HTR-8/SVneo (cell line): ENCODE measurements around the gene SLC45A1.
"Not testable (repeated sequence)": the region's sequence is repeated elsewhere in the genome, so short reads cannot be mapped to it uniquely, and the experiment has no call there.

Experiments
- DNase-seq: peaks from one replicate; pipeline ENCODE4 v3.0.0; 2011; ENCODE audit warnings: low spot score, mixed read lengths; ENCODE audit not compliant: insufficient read length
- FAIRE-seq: peaks from 2 replicates; lab custom pipeline; 2011; peaks lifted over from hg19 to GRCh38; lab: Jason Lieb, UNC

The SLC45A1 gene

GRCh38 chr1:8317647-8318381 lies at the start of gene SLC45A1:
Gene SLC45A1 (plus strand): TSS chr1:8318114. CDS start chr1:8324330, 6,216 bp downstream.
- DNase-seq (peak; percentile 73), FAIRE-seq (peak; percentile 68)

GRCh38 chr1:8273036-8273435 lies 44.9 kb upstream of the SLC45A1 start:
- no peak for FAIRE-seq
- no peak for DNase-seq

GRCh38 chr1:8274352-8274751 lies 43.6 kb upstream of the SLC45A1 start:
- FAIRE-seq (no peak), DNase-seq (no peak)

- FAIRE-seq, result no peak
- DNase-seq, result no peak
Measured at GRCh38 chr1:8276173-8276914, 41.6 kb upstream of the SLC45A1 start.

- FAIRE-seq, result peak; percentile 99
- no peak for DNase-seq
Measured at GRCh38 chr1:8276932-8277331, 41.0 kb upstream of the SLC45A1 start.

GRCh38 chr1:8278677-8279076 lies 39.2 kb upstream of the SLC45A1 start:
- FAIRE-seq, DNase-seq: not testable (repeated sequence)

- DNase-seq (no peak), FAIRE-seq (no peak)
Measured at GRCh38 chr1:8281843-8282509, 35.9 kb upstream of the SLC45A1 start.

GRCh38 chr1:8283058-8283884 lies 34.6 kb upstream of the SLC45A1 start:
- DNase-seq (no peak), FAIRE-seq (no peak)

- FAIRE-seq (no peak), DNase-seq (no peak)
Measured at GRCh38 chr1:8284127-8284526, 33.8 kb upstream of the SLC45A1 start.

GRCh38 chr1:8285103-8285502 lies 32.8 kb upstream of the SLC45A1 start:
- no peak for DNase-seq
- no peak for FAIRE-seq

- FAIRE-seq (no peak), DNase-seq (no peak)
Measured at GRCh38 chr1:8285965-8286364, 31.9 kb upstream of the SLC45A1 start.

GRCh38 chr1:8293118-8293517 lies 24.8 kb upstream of the SLC45A1 start:
- FAIRE-seq, result no peak
- no peak for DNase-seq

- FAIRE-seq (no peak), DNase-seq (no peak)
Measured at GRCh38 chr1:8293641-8294169, 24.2 kb upstream of the SLC45A1 start.

GRCh38 chr1:8294170-8294697 lies 23.7 kb upstream of the SLC45A1 start:
- FAIRE-seq, result no peak

GRCh38 chr1:8297245-8297644 lies 20.7 kb upstream of the SLC45A1 start:
- DNase-seq (no peak), FAIRE-seq (no peak)

More at GRCh38 chr1:8294170-8294697, 23.7 kb upstream of the SLC45A1 start:
- no peak for DNase-seq

GRCh38 chr1:8299963-8300362 lies 18.0 kb upstream of the SLC45A1 start:
- FAIRE-seq (no peak), DNase-seq (no peak)

- DNase-seq (no peak), FAIRE-seq (no peak)
Measured at GRCh38 chr1:8302081-8302956, 15.6 kb upstream of the SLC45A1 start.

- DNase-seq, result no peak
- FAIRE-seq, result no peak
Measured at GRCh38 chr1:8303141-8303540, 14.8 kb upstream of the SLC45A1 start.

GRCh38 chr1:8303876-8304275 lies 14.0 kb upstream of the SLC45A1 start:
- DNase-seq, result no peak
- FAIRE-seq, result no peak
